Esophagus squamous epithelium (tissue), 4 donors: ENCODE results near the gene UTP11.

ENCODE experiments used
- CTCF ChIP-seq, 6 experiments: fragments of 450-650 bp in 4 of 6; fragments of 200-600 bp in 2 of 6; sonication (generic) in 2 of 6; IDR thresholded peaks; one replicate each; pipeline ENCODE4 v1.5.1; 2016 to 2019; ENCODE audit warnings: antibody characterized with exemption in 6 of 6, mild to moderate bottlenecking in 4 of 6, moderate library complexity in 4 of 6
- POLR2A ChIP-seq, 4 donors: fragments of 450-650 bp; IDR thresholded peaks; one replicate each; pipeline ENCODE4 v1.6.1; 2017; ENCODE audit warnings: antibody characterized with exemption in 4 of 4, mild to moderate bottlenecking in 4 of 4, moderate library complexity in 3 of 4

- TF ChIP-seq CTCF (IDR thresholded peaks at IDR 0.05), result no peak
- no peak for TF ChIP-seq POLR2A (IDR thresholded peaks at IDR 0.05)
Observed at GRCh38 chr1:38000529-38001455, 11.7 kb upstream of the UTP11 start.
